Esophagus squamous epithelium (tissue), 4 donors: ENCODE results near the gene NELFCD.

Experiments
- CTCF ChIP-seq, 6 experiments: fragments of 450-650 bp in 4 of 6; fragments of 200-600 bp in 2 of 6; sonication (generic) in 2 of 6; IDR thresholded peaks; one replicate each; pipeline ENCODE4 v1.5.1; 2016 to 2019; ENCODE audit warnings: antibody characterized with exemption in 6 of 6, mild to moderate bottlenecking in 4 of 6, moderate library complexity in 4 of 6
- POLR2A ChIP-seq, 4 donors: fragments of 450-650 bp; IDR thresholded peaks; one replicate each; pipeline ENCODE4 v1.6.1; 2017; ENCODE audit warnings: antibody characterized with exemption in 4 of 4, mild to moderate bottlenecking in 4 of 4, moderate library complexity in 3 of 4

GRCh38 chr20:58981628-58982364 lies 740 bp downstream of the NELFCD start:
- no peak for TF ChIP-seq CTCF (IDR thresholded peaks at IDR 0.05)
- TF ChIP-seq POLR2A (IDR thresholded peaks at IDR 0.05) = no peak
